SK-N-SH treated with all-trans-retinoic acid at 6 μM for 48 hours (cell line): ENCODE results near the gene CTSF.

Experiments used
- ATAC-seq: fragments of 200-7000 bp; cut with Tn5 transposase; 3 replicates; pipeline ENCODE4 v1.9.1; 2020; ENCODE audit warnings: mild to moderate bottlenecking, moderate library complexity
- ARNTL ChIP-seq: fragments of 450-650 bp; formaldehyde crosslinking; IDR thresholded peaks from 2 replicates; pipeline ENCODE4 v1.5.0; 2020; ENCODE audit warnings: low read depth, mild to moderate bottlenecking, moderate library complexity, borderline replicate concordance
- BACH2 ChIP-seq: fragments of 250-450 bp; sonication (Bioruptor Pico); IDR thresholded peaks from 2 replicates; pipeline ENCODE4 v1.9.0; 2021; ENCODE audit warnings: mild to moderate bottlenecking, borderline replicate concordance
- CSDC2 ChIP-seq: fragments of 250-450 bp; sonication (Bioruptor Pico); IDR thresholded peaks from 2 replicates; pipeline ENCODE4 v1.5.0; 2020; ENCODE audit warnings: mild to moderate bottlenecking, moderate library complexity
- ESRRG ChIP-seq: fragments of 250-450 bp; sonication (Bioruptor Pico); IDR thresholded peaks from 2 replicates; pipeline ENCODE4 v1.6.1; 2021; ENCODE audit warnings: mild to moderate bottlenecking
- GLIS3 ChIP-seq: fragments of 250-450 bp; sonication (Bioruptor Pico); IDR thresholded peaks from 2 replicates; pipeline ENCODE4 v1.5.0; 2020; ENCODE audit warnings: mild to moderate bottlenecking, moderate library complexity
- ISL1 ChIP-seq: fragments of 250-450 bp; sonication (Bioruptor Pico); IDR thresholded peaks from 2 replicates; pipeline ENCODE4 v2.1.2; 2022; ENCODE audit warnings: mild to moderate bottlenecking, moderate library complexity
- OSR1 ChIP-seq: fragments of 250-450 bp; sonication (Bioruptor Pico); IDR thresholded peaks from 2 replicates; pipeline ENCODE4 v1.8.0; 2022; ENCODE audit warnings: moderate library complexity, mild to moderate bottlenecking, inconsistent platforms
- PATZ1 ChIP-seq: fragments of 250-450 bp; sonication (Bioruptor Pico); IDR thresholded peaks from 2 replicates; pipeline ENCODE4 v1.8.0; 2020; ENCODE audit warnings: mild to moderate bottlenecking, moderate library complexity, borderline replicate concordance
- POU6F1 ChIP-seq: fragments of 250-450 bp; sonication (Bioruptor Pico); IDR thresholded peaks from 2 replicates; pipeline ENCODE4 v1.8.0; 2021; ENCODE audit warnings: low read depth, mild to moderate bottlenecking, moderate library complexity, borderline replicate concordance
- PPARA ChIP-seq: fragments of 250-450 bp; sonication (Bioruptor Pico); IDR thresholded peaks from 2 replicates; pipeline ENCODE4 v1.5.0; 2020; ENCODE audit warnings: mild to moderate bottlenecking, borderline replicate concordance
- RARB ChIP-seq: fragments of 250-450 bp; sonication (Bioruptor Pico); IDR thresholded peaks from 2 replicates; pipeline ENCODE4 v1.8.0; 2021; ENCODE audit warnings: mild to moderate bottlenecking, moderate library complexity
- SNAI2 ChIP-seq: fragments of 250-450 bp; sonication (Bioruptor Pico); IDR thresholded peaks from 2 replicates; pipeline ENCODE4 v1.5.0; 2020; ENCODE audit warnings: mild to moderate bottlenecking, moderate library complexity
- TCF4 ChIP-seq: fragments of 250-450 bp; sonication (Bioruptor Pico); IDR thresholded peaks from 2 replicates; pipeline ENCODE4 v1.8.0; 2021; ENCODE audit warnings: mild to moderate bottlenecking, moderate library complexity, borderline replicate concordance
- TOX ChIP-seq: fragments of 250-450 bp; sonication (Bioruptor Pico); IDR thresholded peaks from 2 replicates; pipeline ENCODE4 v1.8.0; 2021; ENCODE audit warnings: mild to moderate bottlenecking, moderate library complexity, borderline replicate concordance
- ZC3H10 ChIP-seq: fragments of 250-450 bp; sonication (Bioruptor Pico); IDR thresholded peaks from 2 replicates; pipeline ENCODE4 v1.5.1; 2021; ENCODE audit warnings: mild to moderate bottlenecking, moderate library complexity
- ZFP3 ChIP-seq: fragments of 250-450 bp; sonication (Bioruptor Pico); IDR thresholded peaks from 2 replicates; pipeline ENCODE4 v1.5.0; 2020; ENCODE audit warnings: mild to moderate bottlenecking, moderate library complexity
- ZFP30 ChIP-seq: fragments of 450-650 bp; formaldehyde crosslinking; IDR thresholded peaks from 2 replicates; pipeline ENCODE4 v1.5.0; 2022; ENCODE audit warnings: mild to moderate bottlenecking, moderate library complexity
- ZNF565 ChIP-seq: fragments of 450-650 bp; formaldehyde crosslinking; conservative IDR thresholded peaks from 2 replicates; pipeline ENCODE4 v1.5.0; 2020; ENCODE audit warnings: low read depth, mild to moderate bottlenecking, moderate library complexity
- ZNF70 ChIP-seq: fragments of 450-650 bp; formaldehyde crosslinking; IDR thresholded peaks from 2 replicates; pipeline ENCODE4 v1.5.0; 2020; ENCODE audit warnings: mild to moderate bottlenecking, moderate library complexity
- ZNF8 ChIP-seq: fragments of 450-650 bp; formaldehyde crosslinking; IDR thresholded peaks from 2 replicates; pipeline ENCODE4 v1.5.0; 2020; ENCODE audit warnings: mild to moderate bottlenecking, moderate library complexity
- TF ChIP-seq, protein P1 (sequence below): fragments of 250-450 bp; sonication (Bioruptor Pico); IDR thresholded peaks from 2 replicates; pipeline ENCODE4 v1.5.1; 2021; ENCODE audit warnings: mild to moderate bottlenecking, moderate library complexity
- TF ChIP-seq, protein P2 (sequence below): fragments of 250-450 bp; sonication (Bioruptor Pico); IDR thresholded peaks from 2 replicates; pipeline ENCODE4 v1.5.1; 2020; ENCODE audit warnings: low read depth, mild to moderate bottlenecking, moderate library complexity
- TF ChIP-seq, protein P3 (sequence below): fragments of 250-450 bp; sonication (Bioruptor Pico); IDR thresholded peaks from 2 replicates; pipeline ENCODE4 v1.5.0; 2020; ENCODE audit warnings: mild to moderate bottlenecking, moderate library complexity

Gene CTSF

GRCh38 chr11:66550887-66551286 is 17.5 kb downstream of the CTSF start:
- no peak for ATAC-seq
- TF ChIP-seq BACH2, result no peak
- no peak for TF ChIP-seq ISL1
- TF ChIP-seq ARNTL (CRISPR knock-in tag), result no peak
- TF ChIP-seq ZC3H10 (CRISPR knock-in tag), result no peak
- no peak for TF ChIP-seq ZNF8 (CRISPR knock-in tag)
- TF ChIP-seq ZFP3 (CRISPR knock-in tag), result no peak
- no peak for TF ChIP-seq TOX (CRISPR knock-in tag)
- TF ChIP-seq RARB, result no peak
- no peak for TF ChIP-seq ZNF565
- TF ChIP-seq SNAI2 (CRISPR knock-in tag), result no peak
- TF ChIP-seq ESRRG (CRISPR knock-in tag), result no peak
- TF ChIP-seq GLIS3 (CRISPR knock-in tag), result no peak
- TF ChIP-seq TCF4 (CRISPR knock-in tag), result no peak

DNA sequence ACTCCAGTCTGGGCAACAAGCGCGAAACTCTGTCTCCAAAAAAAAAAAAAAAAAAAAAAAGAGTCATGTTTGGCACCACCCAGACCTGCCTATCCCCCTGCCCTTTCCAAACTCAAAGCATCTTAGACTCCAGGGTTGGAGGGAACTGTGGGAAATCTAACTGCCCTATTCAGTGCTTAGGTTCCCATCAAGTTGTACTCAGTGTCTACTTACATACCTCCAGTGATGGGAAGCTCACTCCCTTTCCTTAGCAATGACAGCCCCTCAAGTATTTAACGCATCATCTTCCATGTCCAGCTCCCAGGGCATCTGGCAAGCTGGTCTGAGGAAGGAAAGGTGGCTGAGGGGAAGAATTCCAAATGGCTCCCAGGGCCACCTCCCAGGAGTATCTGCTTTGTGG is 18.7 kb downstream of the CTSF start:
- TF ChIP-seq CSDC2 (CRISPR knock-in tag) (no peak), ISL1 (no peak), RARB (no peak), OSR1 (CRISPR knock-in tag) (no peak), PATZ1 (CRISPR knock-in tag) (no peak), SNAI2 (CRISPR knock-in tag) (no peak), ZNF565 (no peak)
- TF ChIP-seq, protein P1, sequence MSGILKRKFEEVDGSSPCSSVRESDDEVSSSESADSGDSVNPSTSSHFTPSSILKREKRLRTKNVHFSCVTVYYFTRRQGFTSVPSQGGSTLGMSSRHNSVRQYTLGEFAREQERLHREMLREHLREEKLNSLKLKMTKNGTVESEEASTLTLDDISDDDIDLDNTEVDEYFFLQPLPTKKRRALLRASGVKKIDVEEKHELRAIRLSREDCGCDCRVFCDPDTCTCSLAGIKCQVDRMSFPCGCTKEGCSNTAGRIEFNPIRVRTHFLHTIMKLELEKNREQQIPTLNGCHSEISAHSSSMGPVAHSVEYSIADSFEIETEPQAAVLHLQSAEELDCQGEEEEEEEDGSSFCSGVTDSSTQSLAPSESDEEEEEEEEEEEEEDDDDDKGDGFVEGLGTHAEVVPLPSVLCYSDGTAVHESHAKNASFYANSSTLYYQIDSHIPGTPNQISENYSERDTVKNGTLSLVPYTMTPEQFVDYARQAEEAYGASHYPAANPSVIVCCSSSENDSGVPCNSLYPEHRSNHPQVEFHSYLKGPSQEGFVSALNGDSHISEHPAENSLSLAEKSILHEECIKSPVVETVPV (CRISPR knock-in tag), result no peak

DNA sequence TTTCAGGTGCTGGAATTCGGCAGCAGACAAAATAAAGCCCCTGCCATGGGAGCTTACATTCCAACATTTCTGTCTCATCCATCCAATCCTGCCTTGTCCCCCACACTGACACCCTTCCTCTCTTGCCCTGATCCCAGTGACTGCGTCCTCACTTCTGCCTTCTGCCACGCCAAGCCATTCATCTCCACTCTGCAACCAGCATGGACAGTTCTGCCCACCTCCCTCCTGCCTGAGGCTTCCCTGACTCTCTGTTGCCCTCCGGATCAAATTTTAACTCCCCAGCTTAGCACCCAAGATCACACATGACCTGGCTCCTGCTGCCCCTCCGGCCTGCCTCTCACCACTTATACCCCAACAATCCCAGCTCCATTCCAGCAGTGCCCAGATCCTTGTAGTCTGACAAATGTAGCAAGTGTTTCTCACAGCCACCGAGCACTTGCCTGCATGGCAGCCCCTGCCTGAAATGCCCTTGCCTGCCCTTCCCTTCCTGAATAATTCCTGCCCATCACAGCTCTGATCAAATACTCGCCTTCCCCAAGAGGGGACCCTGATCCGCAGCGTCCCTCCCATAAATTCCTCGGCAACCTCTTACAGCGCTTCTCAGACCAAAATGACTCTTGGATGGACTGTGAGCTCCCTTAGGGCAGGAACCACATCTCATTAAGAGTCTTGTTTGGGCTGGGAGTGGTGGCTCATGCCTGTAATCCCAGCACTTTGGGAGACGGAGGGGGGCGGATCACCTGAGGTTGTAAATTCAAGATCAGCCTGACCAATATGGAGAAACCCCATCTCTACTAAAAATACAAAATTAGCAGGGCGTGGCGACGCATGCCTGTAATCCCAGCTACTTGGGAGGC is 19.4 kb downstream of the CTSF start:
- TF ChIP-seq POU6F1 (CRISPR knock-in tag) (no peak), ZNF8 (CRISPR knock-in tag) (no peak), ZNF70 (CRISPR knock-in tag) (no peak), CSDC2 (CRISPR knock-in tag) (no peak), ZNF565 (no peak), ZC3H10 (CRISPR knock-in tag) (no peak), ZFP30 (CRISPR knock-in tag) (no peak)
- TF ChIP-seq, protein P2, sequence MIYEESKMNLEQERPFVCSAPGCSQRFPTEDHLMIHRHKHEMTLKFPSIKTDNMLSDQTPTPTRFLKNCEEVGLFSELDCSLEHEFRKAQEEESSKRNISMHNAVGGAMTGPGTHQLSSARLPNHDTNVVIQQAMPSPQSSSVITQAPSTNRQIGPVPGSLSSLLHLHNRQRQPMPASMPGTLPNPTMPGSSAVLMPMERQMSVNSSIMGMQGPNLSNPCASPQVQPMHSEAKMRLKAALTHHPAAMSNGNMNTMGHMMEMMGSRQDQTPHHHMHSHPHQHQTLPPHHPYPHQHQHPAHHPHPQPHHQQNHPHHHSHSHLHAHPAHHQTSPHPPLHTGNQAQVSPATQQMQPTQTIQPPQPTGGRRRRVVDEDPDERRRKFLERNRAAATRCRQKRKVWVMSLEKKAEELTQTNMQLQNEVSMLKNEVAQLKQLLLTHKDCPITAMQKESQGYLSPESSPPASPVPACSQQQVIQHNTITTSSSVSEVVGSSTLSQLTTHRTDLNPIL, result no peak
- TF ChIP-seq, all 23 proteins: peak for 0
- no peak for ATAC-seq

More for the DNA sequence above, 18.7 kb downstream of the CTSF start:
- no peak for ATAC-seq

DNA sequence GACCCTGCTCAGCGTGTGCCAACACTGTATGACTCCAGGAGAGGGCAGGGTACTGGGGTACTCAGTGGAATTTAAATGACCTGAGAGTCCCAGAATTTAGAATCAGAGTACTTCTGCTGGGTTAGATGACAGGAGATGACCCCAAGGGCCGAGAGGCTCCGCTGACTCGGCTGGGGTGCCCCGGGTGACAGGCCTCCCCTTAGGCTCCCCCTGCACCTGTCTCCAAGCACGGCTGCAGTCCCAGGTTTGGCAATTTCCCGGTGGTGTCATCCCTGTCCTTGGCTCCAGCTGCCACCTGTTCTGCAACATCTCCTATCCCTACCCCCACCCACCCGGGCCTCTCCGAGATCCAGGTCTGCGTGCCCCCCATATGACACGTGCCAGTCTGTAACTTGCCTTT is 20.4 kb downstream of the CTSF start:
- TF ChIP-seq OSR1 (CRISPR knock-in tag) (no peak), ZNF565 (no peak)
- ATAC-seq, result no peak

GRCh38 chr11:66547662-66548009 is 20.8 kb downstream of the CTSF start:
- TF ChIP-seq, protein P3, sequence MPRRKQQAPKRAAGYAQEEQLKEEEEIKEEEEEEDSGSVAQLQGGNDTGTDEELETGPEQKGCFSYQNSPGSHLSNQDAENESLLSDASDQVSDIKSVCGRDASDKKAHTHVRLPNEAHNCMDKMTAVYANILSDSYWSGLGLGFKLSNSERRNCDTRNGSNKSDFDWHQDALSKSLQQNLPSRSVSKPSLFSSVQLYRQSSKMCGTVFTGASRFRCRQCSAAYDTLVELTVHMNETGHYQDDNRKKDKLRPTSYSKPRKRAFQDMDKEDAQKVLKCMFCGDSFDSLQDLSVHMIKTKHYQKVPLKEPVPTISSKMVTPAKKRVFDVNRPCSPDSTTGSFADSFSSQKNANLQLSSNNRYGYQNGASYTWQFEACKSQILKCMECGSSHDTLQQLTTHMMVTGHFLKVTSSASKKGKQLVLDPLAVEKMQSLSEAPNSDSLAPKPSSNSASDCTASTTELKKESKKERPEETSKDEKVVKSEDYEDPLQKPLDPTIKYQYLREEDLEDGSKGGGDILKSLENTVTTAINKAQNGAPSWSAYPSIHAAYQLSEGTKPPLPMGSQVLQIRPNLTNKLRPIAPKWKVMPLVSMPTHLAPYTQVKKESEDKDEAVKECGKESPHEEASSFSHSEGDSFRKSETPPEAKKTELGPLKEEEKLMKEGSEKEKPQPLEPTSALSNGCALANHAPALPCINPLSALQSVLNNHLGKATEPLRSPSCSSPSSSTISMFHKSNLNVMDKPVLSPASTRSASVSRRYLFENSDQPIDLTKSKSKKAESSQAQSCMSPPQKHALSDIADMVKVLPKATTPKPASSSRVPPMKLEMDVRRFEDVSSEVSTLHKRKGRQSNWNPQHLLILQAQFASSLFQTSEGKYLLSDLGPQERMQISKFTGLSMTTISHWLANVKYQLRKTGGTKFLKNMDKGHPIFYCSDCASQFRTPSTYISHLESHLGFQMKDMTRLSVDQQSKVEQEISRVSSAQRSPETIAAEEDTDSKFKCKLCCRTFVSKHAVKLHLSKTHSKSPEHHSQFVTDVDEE (CRISPR knock-in tag), result no peak
- TF ChIP-seq CSDC2 (CRISPR knock-in tag) (no peak), PPARA (CRISPR knock-in tag) (no peak)
- no peak for ATAC-seq
